ENCODE measurements around the gene UBA52.

Gene UBA52

GRCh38 chr19:18608805-18609716 is 37.4 kb downstream of the UBA52 start:
- no peak for DNase-seq (ENCODE audit: low spot score)

GRCh38 chr19:18609717-18610051 is 38.0 kb downstream of the UBA52 start:
- no peak for DNase-seq (ENCODE audit: low spot score)

- DNase-seq (ENCODE audit: low spot score) = no peak
These were observed 38.5 kb downstream of the UBA52 start for GRCh38 chr19:18610245-18610555.

- DNase-seq (ENCODE audit: low spot score) = no peak
These were observed 39.1 kb downstream of the UBA52 start for GRCh38 chr19:18610556-18611326.

- DNase-seq (ENCODE audit: low spot score) = no peak
These were observed 39.8 kb downstream of the UBA52 start for GRCh38 chr19:18611327-18612050.

GRCh38 chr19:18612051-18612771 is 40.6 kb downstream of the UBA52 start:
- no peak for DNase-seq (ENCODE audit: low spot score)

- no peak for DNase-seq (ENCODE audit: low spot score)
These were observed 41.3 kb downstream of the UBA52 start, which contains the start of gene TMEM59L for GRCh38 chr19:18612772-18613588. Gene TMEM59L (plus strand): TSS chr19:18612870. CDS start chr19:18612959, 89 bp downstream.

- DNase-seq (ENCODE audit: low spot score) = no peak
These were observed 42.1 kb downstream of the UBA52 start for GRCh38 chr19:18613589-18614234.

GRCh38 chr19:18616023-18616422 is 44.4 kb downstream of the UBA52 start:
- no peak for DNase-seq (ENCODE audit: low spot score)

GRCh38 chr19:18617562-18617961 is 45.9 kb downstream of the UBA52 start:
- DNase-seq (ENCODE audit: low spot score) = no peak

GRCh38 chr19:18618236-18618635 is 46.6 kb downstream of the UBA52 start:
- no peak for DNase-seq (ENCODE audit: low spot score)

GRCh38 chr19:18620311-18620710 is 48.7 kb downstream of the UBA52 start:
- DNase-seq (ENCODE audit: low spot score) = no peak

GRCh38 chr19:18620902-18621301 is 49.2 kb downstream of the UBA52 start:
- DNase-seq (ENCODE audit: low spot score) = no peak

GRCh38 chr19:18626906-18627305 is 55.2 kb downstream of the UBA52 start:
- no peak for DNase-seq (ENCODE audit: low spot score)

All from NAMALWA (cell line).